ENCODE measurements around the gene MMD.

GRCh38 chr17:55346658-55347057 is 75.0 kb downstream of the MMD start:
- TF ChIP-seq CTCF (conservative IDR thresholded peaks at IDR 0.05; ENCODE audit: low read length) = no peak
- no peak for TF ChIP-seq EZH2phosphoT487 (IDR thresholded peaks at IDR 0.05; ENCODE audit: borderline replicate concordance)

All from Loucy (cell line).